HG03575 (cell line): ENCODE measurements around the gene OPRPN.

Experiments
- ATAC-seq: cut with Tn5 transposase; IDR thresholded peaks from one replicate; pipeline ENCODE4 v1.9.1; 2021; ENCODE audit not compliant: unreplicated experiment, insufficient number of reproducible peaks, low FRiP score; ENCODE audit errors: extremely low read depth

Gene OPRPN

DNA sequence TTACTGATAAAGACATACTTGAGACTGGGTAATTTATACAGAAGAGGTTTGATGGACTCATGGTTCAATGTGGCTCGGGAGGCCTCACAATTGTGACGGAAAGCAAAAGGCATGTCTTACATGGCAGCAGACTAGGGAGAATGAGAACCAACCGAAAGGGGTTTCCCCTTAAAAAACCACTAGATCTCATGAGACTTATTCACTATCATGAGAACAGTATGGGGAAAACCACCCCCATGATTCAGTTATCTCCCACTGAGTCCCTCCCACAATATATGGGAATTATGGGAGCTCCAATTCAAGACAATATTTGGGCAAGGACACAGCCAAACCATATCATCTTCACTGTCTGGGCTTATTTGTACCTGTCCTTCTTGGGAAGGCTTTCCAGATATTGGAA, 51.5 kb downstream of the OPRPN start:
- no peak for ATAC-seq

DNA sequence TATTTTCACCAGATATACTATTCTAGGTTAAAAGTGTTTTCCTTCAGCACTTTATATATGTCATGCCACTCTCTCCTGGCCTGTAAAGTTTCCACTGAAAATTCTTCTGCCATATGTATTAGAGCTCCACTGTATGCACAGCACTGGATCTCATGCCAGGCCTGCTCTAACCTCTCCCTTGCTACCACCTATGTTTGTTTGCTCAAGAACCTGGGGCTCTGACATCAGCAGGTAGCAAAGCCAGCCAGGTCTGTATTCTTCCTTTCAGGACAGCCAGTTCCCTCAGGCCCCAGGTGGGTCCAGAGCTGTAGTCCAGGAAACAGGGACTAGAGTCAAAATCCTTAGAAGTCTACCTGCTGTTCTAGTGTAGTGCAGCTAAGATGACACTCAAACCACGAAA, 55.2 kb downstream of the OPRPN start:
- ATAC-seq: no peak
